Esophagus squamous epithelium (tissue), 4 donors: Measurements from ENCODE around the gene CD164.

ENCODE experiments used
- CTCF ChIP-seq, 6 experiments: fragments of 450-650 bp in 4 of 6; fragments of 200-600 bp in 2 of 6; sonication (generic) in 2 of 6; IDR thresholded peaks; one replicate each; pipeline ENCODE4 v1.5.1; 2016 to 2019; ENCODE audit warnings: antibody characterized with exemption in 6 of 6, mild to moderate bottlenecking in 4 of 6, moderate library complexity in 4 of 6
- POLR2A ChIP-seq, 4 donors: fragments of 450-650 bp; IDR thresholded peaks; one replicate each; pipeline ENCODE4 v1.6.1; 2017; ENCODE audit warnings: antibody characterized with exemption in 4 of 4, mild to moderate bottlenecking in 4 of 4, moderate library complexity in 3 of 4

GRCh38 chr6:109342506-109342905 lies 39.8 kb downstream of the CD164 start:
- no peak for TF ChIP-seq CTCF (IDR thresholded peaks at IDR 0.05)
- TF ChIP-seq POLR2A (IDR thresholded peaks at IDR 0.05): no peak
